ENCODE data around the gene PLPP4.

PLPP4 gene

DNA sequence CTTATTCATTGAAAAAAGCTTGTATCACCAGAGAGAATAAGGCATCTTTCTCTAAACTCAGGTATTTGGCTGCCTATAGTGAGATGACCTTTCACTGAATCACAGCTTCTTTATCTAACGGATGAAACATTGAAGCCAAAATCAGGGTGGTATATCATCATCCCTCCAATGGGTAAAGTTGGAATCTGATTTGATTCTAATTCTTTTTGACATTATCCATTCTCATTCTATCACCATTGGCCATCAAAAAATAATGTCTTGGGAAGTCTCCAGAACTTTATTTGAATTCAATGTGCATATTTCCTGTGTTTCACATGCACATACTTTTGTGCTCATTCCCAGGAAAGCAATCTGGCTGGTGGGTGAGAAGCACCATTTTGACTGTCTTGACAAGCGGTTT is 95.2 kb downstream of the PLPP4 start:
- no peak overlapping the region for H3K4me3 ChIP-seq (ENCODE audit: low read depth, low read length)
- no peak overlapping the region for H3K27ac ChIP-seq (ENCODE audit: low read depth, low read length)
- H3K27me3 ChIP-seq (ENCODE audit: control insufficient read depth, insufficient read depth, low read length) = peaks cover 5% of the 10 kb centered on the region; the same call in 1 of the 2 replicates
- peaks cover 21% of the 10 kb centered on the region for H3K4me1 ChIP-seq (ENCODE audit: control insufficient read depth, insufficient read depth, low read length)
- peaks cover 7% of the 10 kb centered on the region for H3K9me3 ChIP-seq (ENCODE audit: control insufficient read depth, insufficient read depth, low read length)
- no peaks in the 10 kb centered on the region for H3K36me3 ChIP-seq (ENCODE audit: control insufficient read depth, insufficient read depth, low read length)
- H3K9ac ChIP-seq (ENCODE audit: low read depth, low read length) = no peak overlapping the region

GRCh38 chr10:120553911-120554310 is 96.9 kb downstream of the PLPP4 start:
- no peaks in the 10 kb centered on the region for H3K36me3 ChIP-seq (ENCODE audit: control insufficient read depth, insufficient read depth, low read length)
- H3K27me3 ChIP-seq (ENCODE audit: control insufficient read depth, insufficient read depth, low read length) = peaks cover 5% of the 10 kb centered on the region; the same call in 1 of the 2 replicates
- no peak overlapping the region for H3K4me3 ChIP-seq (ENCODE audit: low read depth, low read length)
- no peak overlapping the region for H3K27ac ChIP-seq (ENCODE audit: low read depth, low read length)
- no peak overlapping the region for H3K9ac ChIP-seq (ENCODE audit: low read depth, low read length)
- peaks cover 26% of the 10 kb centered on the region for H3K4me1 ChIP-seq (ENCODE audit: control insufficient read depth, insufficient read depth, low read length)
- H3K9me3 ChIP-seq (ENCODE audit: control insufficient read depth, insufficient read depth, low read length) = peaks cover 7% of the 10 kb centered on the region

DNA sequence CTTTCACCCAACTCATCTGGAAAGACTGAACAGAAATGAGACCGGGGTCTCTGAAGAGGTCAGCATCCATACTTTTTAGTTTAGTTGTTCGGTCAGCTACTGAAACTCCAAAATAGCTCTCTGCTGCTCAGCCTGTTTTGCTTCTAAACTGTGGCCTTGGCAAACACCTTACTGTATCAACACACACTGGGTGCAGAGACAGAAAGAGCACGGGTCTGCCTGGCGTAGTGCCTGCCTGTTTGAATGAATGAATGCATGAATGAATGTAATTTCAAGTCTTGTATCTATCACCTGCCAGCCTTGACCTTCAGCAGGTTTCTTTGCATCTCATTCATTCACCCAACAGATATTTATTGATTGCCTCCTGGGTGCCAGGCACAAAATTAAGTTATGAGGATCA is 98.4 kb downstream of the PLPP4 start:
- Histone ChIP-seq H3K9me3 (ENCODE audit: control insufficient read depth, insufficient read depth, low read length) (peaks cover 7% of the 10 kb centered on the region), H3K4me3 (ENCODE audit: low read depth, low read length) (no peak overlapping the region), H3K27me3 (ENCODE audit: control insufficient read depth, insufficient read depth, low read length) (peaks cover 5% of the 10 kb centered on the region; the same call in 1 of the 2 replicates), H3K27ac (ENCODE audit: low read depth, low read length) (peak overlapping the region; percentile 58), H3K9ac (ENCODE audit: low read depth, low read length) (no peak overlapping the region), H3K4me1 (ENCODE audit: control insufficient read depth, insufficient read depth, low read length) (peaks cover 26% of the 10 kb centered on the region), H3K36me3 (ENCODE audit: control insufficient read depth, insufficient read depth, low read length) (no peaks in the 10 kb centered on the region)

GRCh38 chr10:120555842-120556532 is 99.0 kb downstream of the PLPP4 start:
- peaks cover 26% of the 10 kb centered on the region for H3K4me1 ChIP-seq (ENCODE audit: control insufficient read depth, insufficient read depth, low read length)
- H3K27ac ChIP-seq (ENCODE audit: low read depth, low read length) = peak overlapping the region; percentile 58
- peaks cover 5% of the 10 kb centered on the region; the same call in 1 of the 2 replicates for H3K27me3 ChIP-seq (ENCODE audit: control insufficient read depth, insufficient read depth, low read length)
- peak overlapping the region; percentile 14; the same call in 1 of the 2 replicates for H3K4me3 ChIP-seq (ENCODE audit: low read depth, low read length)
- peaks cover 7% of the 10 kb centered on the region for H3K9me3 ChIP-seq (ENCODE audit: control insufficient read depth, insufficient read depth, low read length)
- no peaks in the 10 kb centered on the region for H3K36me3 ChIP-seq (ENCODE audit: control insufficient read depth, insufficient read depth, low read length)
- H3K9ac ChIP-seq (ENCODE audit: low read depth, low read length) = no peak overlapping the region

GRCh38 chr10:120557311-120557710 is 100.3 kb downstream of the PLPP4 start:
- no peak overlapping the region for H3K27ac ChIP-seq (ENCODE audit: low read depth, low read length)
- no peak overlapping the region for H3K4me3 ChIP-seq (ENCODE audit: low read depth, low read length)
- H3K36me3 ChIP-seq (ENCODE audit: control insufficient read depth, insufficient read depth, low read length) = no peaks in the 10 kb centered on the region
- H3K4me1 ChIP-seq (ENCODE audit: control insufficient read depth, insufficient read depth, low read length) = peaks cover 26% of the 10 kb centered on the region
- peaks cover 7% of the 10 kb centered on the region for H3K9me3 ChIP-seq (ENCODE audit: control insufficient read depth, insufficient read depth, low read length)
- H3K9ac ChIP-seq (ENCODE audit: low read depth, low read length) = no peak overlapping the region
- peaks cover 5% of the 10 kb centered on the region; the same call in 1 of the 2 replicates for H3K27me3 ChIP-seq (ENCODE audit: control insufficient read depth, insufficient read depth, low read length)

GRCh38 chr10:120559800-120560199 is 102.8 kb downstream of the PLPP4 start:
- Histone ChIP-seq H3K36me3 (ENCODE audit: control insufficient read depth, insufficient read depth, low read length) (no peaks in the 10 kb centered on the region), H3K4me1 (ENCODE audit: control insufficient read depth, insufficient read depth, low read length) (peaks cover 26% of the 10 kb centered on the region), H3K9me3 (ENCODE audit: control insufficient read depth, insufficient read depth, low read length) (no peaks in the 10 kb centered on the region), H3K9ac (ENCODE audit: low read depth, low read length) (no peak overlapping the region), H3K27ac (ENCODE audit: low read depth, low read length) (no peak overlapping the region), H3K27me3 (ENCODE audit: control insufficient read depth, insufficient read depth, low read length) (peaks cover 4% of the 10 kb centered on the region; the same call in 1 of the 2 replicates), H3K4me3 (ENCODE audit: low read depth, low read length) (no peak overlapping the region)

- Histone ChIP-seq H3K27me3 (ENCODE audit: control insufficient read depth, insufficient read depth, low read length) (no peaks in the 10 kb centered on the region), H3K27ac (ENCODE audit: low read depth, low read length) (no peak overlapping the region), H3K4me1 (ENCODE audit: control insufficient read depth, insufficient read depth, low read length) (no peaks in the 10 kb centered on the region), H3K9ac (ENCODE audit: low read depth, low read length) (no peak overlapping the region), H3K9me3 (ENCODE audit: control insufficient read depth, insufficient read depth, low read length) (no peaks in the 10 kb centered on the region), H3K36me3 (ENCODE audit: control insufficient read depth, insufficient read depth, low read length) (no peaks in the 10 kb centered on the region), H3K4me3 (ENCODE audit: low read depth, low read length) (no peak overlapping the region)
Measured at GRCh38 chr10:120562956-120563355, 105.9 kb downstream of the PLPP4 start.

DNA sequence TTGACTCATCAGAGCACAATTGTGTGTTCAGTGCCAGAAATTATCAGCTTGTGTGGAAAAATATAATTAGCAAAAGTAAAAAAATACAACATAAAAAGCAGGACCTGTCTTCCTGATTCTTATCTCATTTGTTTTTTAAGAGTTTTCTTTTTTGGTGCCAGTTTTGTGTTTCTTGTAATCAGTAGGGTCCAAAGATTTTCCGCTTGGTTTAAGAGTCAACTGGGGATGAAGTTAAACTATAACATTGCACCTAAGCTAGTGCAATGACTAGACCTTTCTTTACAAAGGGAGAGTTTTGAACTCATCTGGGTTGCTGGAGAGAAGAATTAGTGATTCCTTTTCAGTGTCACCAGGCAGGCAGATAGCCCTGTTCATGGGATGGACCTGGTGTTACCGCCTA is 113.4 kb downstream of the PLPP4 start:
- Histone ChIP-seq H3K4me1 (ENCODE audit: control insufficient read depth, insufficient read depth, low read length) (0 out of 2 replicates have a peak, but pooled peaks cover 4% of the 10 kb centered on the region), H3K27me3 (ENCODE audit: control insufficient read depth, insufficient read depth, low read length) (no peaks in the 10 kb centered on the region), H3K4me3 (ENCODE audit: low read depth, low read length) (no peak overlapping the region), H3K9ac (ENCODE audit: low read depth, low read length) (no peak overlapping the region), H3K36me3 (ENCODE audit: control insufficient read depth, insufficient read depth, low read length) (no peaks in the 10 kb centered on the region), H3K9me3 (ENCODE audit: control insufficient read depth, insufficient read depth, low read length) (no peaks in the 10 kb centered on the region), H3K27ac (ENCODE audit: low read depth, low read length) (no peak overlapping the region)

- H3K9ac ChIP-seq (ENCODE audit: low read depth, low read length) = no peak overlapping the region
- H3K27ac ChIP-seq (ENCODE audit: low read depth, low read length) = no peak overlapping the region
- 0 out of 2 replicates have a peak, but pooled peaks cover 4% of the 10 kb centered on the region for H3K4me1 ChIP-seq (ENCODE audit: control insufficient read depth, insufficient read depth, low read length)
- H3K9me3 ChIP-seq (ENCODE audit: control insufficient read depth, insufficient read depth, low read length) = no peaks in the 10 kb centered on the region
- no peaks in the 10 kb centered on the region for H3K27me3 ChIP-seq (ENCODE audit: control insufficient read depth, insufficient read depth, low read length)
- H3K4me3 ChIP-seq (ENCODE audit: low read depth, low read length) = no peak overlapping the region
- no peaks in the 10 kb centered on the region for H3K36me3 ChIP-seq (ENCODE audit: control insufficient read depth, insufficient read depth, low read length)
Measured at GRCh38 chr10:120571266-120571665, 114.2 kb downstream of the PLPP4 start.

DNA sequence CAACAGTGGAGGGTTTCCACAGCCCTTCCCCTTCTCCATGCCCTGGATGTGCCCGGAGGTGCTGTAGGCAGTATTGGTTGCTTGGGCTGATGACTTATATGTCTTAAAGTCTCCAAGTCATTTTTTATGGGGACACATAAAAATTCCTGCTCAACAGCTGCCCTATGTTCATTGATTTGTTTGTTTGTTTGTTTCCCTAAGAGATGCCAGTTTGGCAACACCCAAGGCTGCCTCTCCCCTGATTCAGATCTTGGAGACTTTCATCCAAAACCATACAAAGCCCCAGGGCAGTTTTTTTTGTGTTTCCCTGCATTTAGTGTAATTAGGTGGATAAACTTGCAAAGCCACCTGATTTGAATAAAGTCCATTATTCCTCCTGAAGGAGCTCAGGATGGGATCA is 115.3 kb downstream of the PLPP4 start:
- no peak overlapping the region for H3K27ac ChIP-seq (ENCODE audit: low read depth, low read length)
- H3K27me3 ChIP-seq (ENCODE audit: control insufficient read depth, insufficient read depth, low read length) = no peaks in the 10 kb centered on the region
- H3K9ac ChIP-seq (ENCODE audit: low read depth, low read length) = no peak overlapping the region
- no peak overlapping the region for H3K4me3 ChIP-seq (ENCODE audit: low read depth, low read length)
- 0 out of 2 replicates have a peak, but pooled peaks cover 4% of the 10 kb centered on the region for H3K4me1 ChIP-seq (ENCODE audit: control insufficient read depth, insufficient read depth, low read length)
- no peaks in the 10 kb centered on the region for H3K36me3 ChIP-seq (ENCODE audit: control insufficient read depth, insufficient read depth, low read length)
- H3K9me3 ChIP-seq (ENCODE audit: control insufficient read depth, insufficient read depth, low read length) = no peaks in the 10 kb centered on the region

DNA sequence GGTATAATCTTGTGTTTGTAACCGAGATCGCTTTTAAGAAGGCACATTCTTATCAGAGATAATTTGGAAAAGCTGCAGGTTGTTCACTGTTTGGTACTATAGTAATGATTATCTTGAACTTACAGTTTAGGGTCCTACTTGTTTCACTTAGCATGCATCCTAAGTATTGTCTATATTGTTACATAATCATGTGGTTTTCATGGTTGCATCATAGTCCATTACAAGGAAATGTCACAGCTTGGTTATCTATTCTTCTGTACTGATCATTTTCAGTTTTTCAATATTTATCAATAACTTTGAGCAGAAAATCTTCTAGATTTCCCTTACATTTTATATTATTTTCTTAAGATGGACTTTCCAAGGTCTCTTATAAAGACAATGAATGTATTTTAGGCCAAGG is 116.3 kb downstream of the PLPP4 start:
- Histone ChIP-seq H3K36me3 (ENCODE audit: control insufficient read depth, insufficient read depth, low read length) (no peaks in the 10 kb centered on the region), H3K4me1 (ENCODE audit: control insufficient read depth, insufficient read depth, low read length) (0 out of 2 replicates have a peak, but pooled peaks cover 4% of the 10 kb centered on the region), H3K27me3 (ENCODE audit: control insufficient read depth, insufficient read depth, low read length) (no peaks in the 10 kb centered on the region), H3K4me3 (ENCODE audit: low read depth, low read length) (no peak overlapping the region), H3K27ac (ENCODE audit: low read depth, low read length) (no peak overlapping the region), H3K9me3 (ENCODE audit: control insufficient read depth, insufficient read depth, low read length) (no peaks in the 10 kb centered on the region), H3K9ac (ENCODE audit: low read depth, low read length) (no peak overlapping the region)
